GM12878 (cell line): ENCODE results near the gene RALB. TPM values are rescaled to one million over a fixed set of nuclear protein-coding genes. Genes with fewer than 3 reads are reported as not detected.

Experiments
- ATAC-seq: fragments of 200-7000 bp; cut with Tn5 transposase; 3 replicates; pipeline ENCODE4 v1.9.1; 2020; ENCODE audit warnings: mild to moderate bottlenecking, moderate library complexity
- BruUV-seq: library from RNA; stranded (reverse); fragments of 400-500 nt; replicated peaks from 2 replicates; lab custom pipeline; 2021; lab: Mats Ljungman, UMichigan
- CTCF ChIA-PET: fragments of 300-600 bp; sonication (Branson Sonifier 250); formaldehyde crosslinking; extraction: SDS; loops from one replicate; lab custom pipeline; 2021; ENCODE audit warnings: inconsistent platforms; lab: Yijun Ruan, JAX
- POLR2A ChIA-PET: fragments of 350-600 bp; formaldehyde crosslinking; extraction: SDS; loops from one replicate; lab custom pipeline; 2021; ENCODE audit warnings: inconsistent platforms; lab: Charles Lee
- RAD21 ChIA-PET: fragments of 300-600 bp; sonication (Branson Sonifier 250); formaldehyde crosslinking; loops from one replicate; lab custom pipeline; 2023; ENCODE audit warnings: antibody characterized with exemption; ENCODE audit not compliant: unreplicated experiment; lab: Charles Lee
- SMC1A ChIA-PET: fragments of 300-600 bp; sonication (Branson Sonifier 250); formaldehyde crosslinking; loops from one replicate; lab custom pipeline; 2023; ENCODE audit not compliant: unreplicated experiment, uncharacterized antibody; lab: Charles Lee
- DNase-seq: peaks from one replicate; pipeline ENCODE4 v3.0.0-alpha.2; 2011; ENCODE audit warnings: low read depth, low spot score
- FAIRE-seq: peaks from 3 replicates; lab custom pipeline; 2011; peaks lifted over from hg19 to GRCh38; lab: Jason Lieb, UNC
- H2AFZ ChIP-seq: 2 replicates; pipeline ENCODE4 v1.6.0; 2011; ENCODE audit warnings: low read depth, low read length, control low read depth; ENCODE audit not compliant: control insufficient read depth
- H3K27ac ChIP-seq: 2 replicates; pipeline ENCODE4 v1.5.1; 2011; ENCODE audit warnings: control low read depth; ENCODE audit not compliant: control insufficient read depth, insufficient read depth
- H3K27me3 ChIP-seq, 2 experiments: replicated peaks in 1 of 2; 2 replicates each; pipeline versions ENCODE4 v1.6.0 to v1.6.1; 2011; ENCODE audit warnings: low read length in 1 of 2; ENCODE audit not compliant: control insufficient read depth in 2 of 2, insufficient read depth in 2 of 2
- H3K36me3 ChIP-seq, 2 experiments: 2 replicates each; pipeline ENCODE4 v1.5.1; 2011; ENCODE audit warnings: low read length in 1 of 2; ENCODE audit not compliant: control insufficient read depth in 2 of 2, insufficient read depth in 2 of 2
- H3K4me1 ChIP-seq: 2 replicates; pipeline ENCODE4 v1.6.1; 2011; ENCODE audit warnings: mild to moderate bottlenecking, low read length, moderate library complexity, mixed read lengths; ENCODE audit not compliant: control insufficient read depth, insufficient read depth
- H3K4me2 ChIP-seq: 2 replicates; pipeline ENCODE4 v1.6.0; 2011; ENCODE audit warnings: control low read depth; ENCODE audit not compliant: control insufficient read depth, insufficient read depth
- H3K4me3 ChIP-seq: fragments of 200-600 bp; sonication (generic); 2 replicates; pipeline ENCODE4 v1.5.1; 2016
- H3K79me2 ChIP-seq: 2 replicates; pipeline ENCODE4 v1.6.0; 2011; ENCODE audit warnings: low read length; ENCODE audit not compliant: control insufficient read depth, insufficient read depth
- H3K9ac ChIP-seq: 2 replicates; pipeline ENCODE4 v1.8.0; 2011; ENCODE audit warnings: low read length, control low read depth, mixed read lengths; ENCODE audit not compliant: control insufficient read depth, insufficient read depth
- H3K9me3 ChIP-seq: replicated peaks from 3 replicates; pipeline ENCODE4 v1.5.1; 2011; ENCODE audit warnings: mild to moderate bottlenecking, low read length; ENCODE audit not compliant: control insufficient read depth, insufficient read depth
- H4K20me1 ChIP-seq: 2 replicates; pipeline ENCODE4 v1.6.0; 2011; ENCODE audit not compliant: control insufficient read depth, insufficient read depth
- CBFB ChIP-seq: IDR thresholded peaks from 2 replicates; pipeline ENCODE4 v1.6.1; 2016; ENCODE audit warnings: antibody characterized with exemption, low read depth
- CUX1 ChIP-seq: IDR thresholded peaks from 2 replicates; pipeline ENCODE4 v1.6.1; 2012; ENCODE audit warnings: improper control_type of control experiment, low read depth, low read length; ENCODE audit not compliant: insufficient replicate concordance
- FOXM1 ChIP-seq: IDR thresholded peaks from 2 replicates; pipeline ENCODE4 v1.6.1; 2012; ENCODE audit warnings: low read depth, mild to moderate bottlenecking, inconsistent platforms, low read length, moderate library complexity
- HSF1 ChIP-seq: fragments of 150-350 bp; IDR thresholded peaks from 2 replicates; pipeline ENCODE4 v1.6.1; 2014; ENCODE audit warnings: mild to moderate bottlenecking, low read depth, low read length
- KLF5 ChIP-seq: fragments of 450-650 bp; IDR thresholded peaks from 2 replicates; pipeline ENCODE4 v1.6.1; 2014; ENCODE audit warnings: mild to moderate bottlenecking; ENCODE audit not compliant: partially characterized antibody
- POLR2AphosphoS2 ChIP-seq: IDR thresholded peaks from 2 replicates; pipeline ENCODE4 v1.6.1; 2011; ENCODE audit warnings: low read depth, mild to moderate bottlenecking, low read length, improper control_type of control experiment, moderate library complexity
- SP1 ChIP-seq: IDR thresholded peaks from one replicate; pipeline ENCODE4 v1.6.1; 2011; ENCODE audit warnings: low read depth, low read length
- SREBF1 ChIP-seq: IDR thresholded peaks from 2 replicates; pipeline ENCODE4 v1.6.1; 2012; ENCODE audit warnings: mild to moderate bottlenecking, low read length
- WRNIP1 ChIP-seq: IDR thresholded peaks from 2 replicates; pipeline ENCODE4 v1.6.1; 2011; ENCODE audit warnings: low read depth, low read length, improper control_type of control experiment, borderline replicate concordance
- ZNF217 ChIP-seq: fragments of 450-650 bp; IDR thresholded peaks from 2 replicates; pipeline ENCODE4 v1.6.1; 2017; ENCODE audit warnings: antibody characterized with exemption, mild to moderate bottlenecking
- ZZZ3 ChIP-seq: IDR thresholded peaks from 2 replicates; pipeline ENCODE4 v1.6.1; 2011; ENCODE audit warnings: low read depth; ENCODE audit not compliant: control insufficient read depth, insufficient read length
- WGBS: methylation state at CpG from one replicate; pipeline ENCODE4 v1.1.6; 2016; ENCODE audit warnings: low lambda C conversion rate; ENCODE audit not compliant: insufficient replicate concordance, insufficient coverage; ENCODE audit errors: missing lambda C conversion rate; 5-methylcytosine and 5-hydroxymethylcytosine counted together
- in situ Hi-C: fragments of 300-500 bp; cut with MboI; formaldehyde crosslinking; loops from 9 replicates; pipeline ENCODE4 v1.14.3; 2018; ENCODE audit warnings: mixed read lengths
- intact Hi-C: fragments of 100-400 bp; cut with micrococcal nuclease; formaldehyde crosslinking; loops from one replicate; pipeline ENCODE4 v1.14.2; 2022; ENCODE audit not compliant: unreplicated experiment
- polyA plus RNA-seq, 11 experiments: library from polyadenylated mRNA; depleted of rRNA in 4 of 11; unstranded in 6 of 11; stranded (reverse) in 5 of 11; fragments of >200 nt; fragmentation: Nextera tagmentation in 4 of 11; fragmentation: Illumina TruSeq in 1 of 11; extraction: Ambion mirVana in 4 of 11; extraction: Trizol in 1 of 11; gene quantifications; 1 replicate in 1 of 11; 2 replicates in 10 of 11; pipeline versions ENCODE4 v1.2.1 to v1.2.3, GENCODE V29; 2011 to 2016; ENCODE audit warnings: inconsistent platforms in 2 of 11, missing spikeins in 2 of 11, low read depth in 1 of 11
- total RNA-seq, 4 experiments: library from RNA; depleted of rRNA in 3 of 4; stranded (reverse); fragments of >200 nt in 3 of 4; fragmentation: Illumina TruSeq in 1 of 4; extraction: Trizol in 1 of 4; gene quantifications; 2 replicates each; pipeline versions ENCODE4 v1.2.1 to v1.2.3, GENCODE V29; 2013 to 2021

RALB gene
- total and polyA plus RNA-seq, 10 of the 15 experiments (the other 5 are each of a cell fraction or from before 2014, with no cell fraction given) = 8.3 to 54.0 (median 24.2) TPM

GRCh38 chr2:120224735-120225548 is 27.7 kb upstream of the RALB start:
- POLR2A ChIA-PET = no interaction called here
- no peak overlapping the region for H3K4me2 ChIP-seq
- H3K4me3 ChIP-seq = no peak overlapping the region
- SMC1A ChIA-PET = interaction anchor here (0.8 to 2.2 kb wide), 3 partner anchors 17 to 50 kb away, joined by 3 to 12 read pairs (median 3); no protein-coding TSS in a partner anchor
- FAIRE-seq (no peak), DNase-seq (no peak), ATAC-seq (no peak)
- no peaks in the 10 kb centered on the region for H4K20me1 ChIP-seq
- intact Hi-C loops (no loop called here), in situ Hi-C loops (loop anchor here (25.0 kb wide), 1 partner anchor 462 kb away; no protein-coding TSS in a partner anchor)
- no peak overlapping the region for H3K9ac ChIP-seq
- WGBS = 94% methylated on average over 9 of the region's 9 CpGs
- no peak for TF ChIP-seq HSF1
- no peak for TF ChIP-seq FOXM1
- no peak for TF ChIP-seq ZZZ3
- TF ChIP-seq KLF5 = no peak
- no peak for TF ChIP-seq ZNF217
- TF ChIP-seq CUX1 = no peak
- no peak for TF ChIP-seq WRNIP1
- no peak for TF ChIP-seq SREBF1
- no peak for TF ChIP-seq POLR2AphosphoS2
- TF ChIP-seq CBFB = no peak
- TF ChIP-seq SP1 = no peak
- peaks cover 30% of the 10 kb centered on the region for H3K79me2 ChIP-seq
- BruUV-seq = no TSS peak
- no peaks in the 10 kb centered on the region for H3K27me3 ChIP-seq
- no peaks in the 10 kb centered on the region for H3K36me3 ChIP-seq
- RAD21 ChIA-PET = interaction anchor here (1.9 kb wide), 1 partner anchor 88 kb away, joined by 7 read pairs; no protein-coding TSS in a partner anchor
- no peaks in the 10 kb centered on the region for H3K9me3 ChIP-seq
- H3K27ac ChIP-seq = no peak overlapping the region
- peaks cover 27% of the 10 kb centered on the region for H3K4me1 ChIP-seq
- H2AFZ ChIP-seq = no peak overlapping the region
- CTCF ChIA-PET = interaction anchor here (0.7 to 1.3 kb wide), 3 partner anchors 49 to 88 kb away, joined by 3 to 6 read pairs (median 4); no protein-coding TSS in a partner anchor
